Endothelial cell of umbilical vein (primary cell): Measurements from ENCODE around the gene CENATAC. TPM values are rescaled to one million over a fixed set of nuclear protein-coding genes. Genes with fewer than 3 reads are reported as not detected.
A peak's percentile ranks its signal among the peaks of the same experiment; 100 is the strongest.

ENCODE experiments used
- BruUV-seq: library from RNA; stranded (reverse); fragments of 400-500 nt; replicated peaks from 2 replicates; lab custom pipeline; 2021; lab: Mats Ljungman, UMichigan
- CTCF ChIA-PET: fragments of 300-600, 350-600 bp; sonication (Branson Sonifier 250); formaldehyde crosslinking; loops from one replicate; lab custom pipeline; 2021; ENCODE audit warnings: antibody characterized with exemption, inconsistent platforms; lab: Charles Lee
- POLR2A ChIA-PET: fragments of 300-600, 350-600 bp; sonication (Branson Sonifier 250); formaldehyde crosslinking; loops from one replicate; lab custom pipeline; 2021; ENCODE audit warnings: antibody characterized with exemption, inconsistent platforms; lab: Charles Lee
- DNase-seq: peaks from one replicate; pipeline ENCODE4 v3.0.0-alpha.2; 2011; ENCODE audit warnings: low read depth, low spot score
- FAIRE-seq: peaks from 2 replicates; lab custom pipeline; 2011; peaks lifted over from hg19 to GRCh38; lab: Jason Lieb, UNC
- H2AFZ ChIP-seq: 2 replicates; pipeline ENCODE4 v1.6.0; 2012; ENCODE audit warnings: low read depth, low read length, control low read depth, inconsistent platforms
- H3K27ac ChIP-seq: 2 replicates; pipeline ENCODE4 v1.5.1; 2011; ENCODE audit warnings: low read depth, mild to moderate bottlenecking, control low read depth, low read length, moderate library complexity; ENCODE audit not compliant: insufficient read depth
- H3K27me3 ChIP-seq, 2 experiments: 2 replicates each; pipeline versions ENCODE4 v1.6.0 to v1.6.1; 2011; ENCODE audit warnings: low read length in 2 of 2, mixed read lengths in 1 of 2; ENCODE audit not compliant: control insufficient read depth in 2 of 2, insufficient read depth in 2 of 2
- H3K36me3 ChIP-seq, 2 experiments: 2 replicates in 1 of 2; 3 replicates in 1 of 2; pipeline ENCODE4 v1.5.1; 2011; ENCODE audit warnings: low read length in 2 of 2, mild to moderate bottlenecking in 1 of 2, moderate library complexity in 1 of 2; ENCODE audit not compliant: control insufficient read depth in 2 of 2, insufficient read depth in 2 of 2; ENCODE audit errors: extremely low read depth in 1 of 2
- H3K4me1 ChIP-seq: 3 replicates; pipeline ENCODE4 v1.5.1; 2011; ENCODE audit warnings: mild to moderate bottlenecking, low read length; ENCODE audit not compliant: control insufficient read depth, insufficient read depth; ENCODE audit errors: extremely low read depth
- H3K4me2 ChIP-seq: 2 replicates; pipeline ENCODE4 v1.6.1; 2011; ENCODE audit warnings: low read length, control low read depth, mixed read lengths; ENCODE audit not compliant: insufficient read depth
- H3K4me3 ChIP-seq, 3 experiments: fragments of 200-600 bp in 1 of 3; sonication (generic), shearing (Covaris generic) in 1 of 3; replicated peaks in 1 of 3; 2 replicates each; pipeline ENCODE4 v1.5.1; 2011 to 2016; ENCODE audit warnings: control low read depth in 3 of 3, low read length in 3 of 3, mild to moderate bottlenecking in 2 of 3, inconsistent platforms in 1 of 3, low read depth in 1 of 3, moderate library complexity in 1 of 3; ENCODE audit not compliant: insufficient read depth in 1 of 3
- H3K79me2 ChIP-seq: 2 replicates; pipeline ENCODE4 v1.6.0; 2012; ENCODE audit warnings: low read length, inconsistent platforms; ENCODE audit not compliant: control insufficient read depth, insufficient read depth
- H3K9ac ChIP-seq: replicated peaks from 2 replicates; pipeline ENCODE3; 2011; ENCODE audit warnings: low read length, control low read depth; ENCODE audit not compliant: insufficient read depth; ENCODE audit errors: extremely low read depth
- H3K9me1 ChIP-seq: replicated peaks from 3 replicates; pipeline ENCODE4 v1.6.0; 2011; ENCODE audit warnings: mild to moderate bottlenecking, low read length; ENCODE audit not compliant: control insufficient read depth, insufficient read depth; ENCODE audit errors: extremely low read depth
- H3K9me3 ChIP-seq: replicated peaks from 2 replicates; pipeline ENCODE4 v1.5.1; 2012; ENCODE audit warnings: low read length, inconsistent platforms; ENCODE audit not compliant: control insufficient read depth, insufficient read depth
- H4K20me1 ChIP-seq: replicated peaks from 2 replicates; pipeline ENCODE3; 2011; ENCODE audit warnings: mild to moderate bottlenecking, low read length; ENCODE audit not compliant: control insufficient read depth, insufficient read depth; ENCODE audit errors: extremely low read depth
- CTCF ChIP-seq, 2 donors: IDR thresholded peaks; 1 replicate in 1 of 2; 2 replicates in 1 of 2; pipeline ENCODE4 v1.5.1; 2011; ENCODE audit warnings: low read length in 2 of 2, mild to moderate bottlenecking in 2 of 2, moderate library complexity in 2 of 2, control low read depth in 1 of 2, inconsistent platforms in 1 of 2, low read depth in 1 of 2; ENCODE audit not compliant: insufficient read depth in 1 of 2; ENCODE audit errors: extremely low read depth in 1 of 2
- FOS ChIP-seq: IDR thresholded peaks from 2 replicates; pipeline ENCODE4 v1.6.1; 2011; ENCODE audit warnings: mild to moderate bottlenecking, low read length, moderate library complexity, borderline replicate concordance; ENCODE audit not compliant: insufficient read depth
- MYC ChIP-seq: IDR thresholded peaks from one replicate; pipeline ENCODE4 v1.6.1; 2011; ENCODE audit warnings: mild to moderate bottlenecking, low read depth, low read length
- POLR2A ChIP-seq: IDR thresholded peaks from 2 replicates; pipeline ENCODE4 v1.6.1; 2012; ENCODE audit warnings: low read depth, mild to moderate bottlenecking, control low read depth, low read length
- POLR2AphosphoS5 ChIP-seq: IDR thresholded peaks from 2 replicates; pipeline ENCODE4 v1.6.1; 2012; ENCODE audit warnings: low read depth, mild to moderate bottlenecking, control low read depth, low read length, moderate library complexity; ENCODE audit not compliant: insufficient read depth
- dilution Hi-C: fragments of 300-500 bp; cut with MboI; formaldehyde crosslinking; loops from one replicate; pipeline ENCODE4 v1.15.0; 2019; ENCODE audit warnings: low sequenced_read_pairs; ENCODE audit not compliant: extremely low pct_ligation_motif_present
- intact Hi-C: fragments of 100-400 bp; cut with micrococcal nuclease; formaldehyde crosslinking; loops from one replicate; pipeline ENCODE4 v1.10.0; 2022
- polyA plus RNA-seq, 4 experiments: library from polyadenylated mRNA; depleted of rRNA in 3 of 4; stranded (reverse) in 3 of 4; unstranded in 1 of 4; fragments of >200 nt; gene quantifications; 2 replicates each; pipeline versions ENCODE4 v1.2.1 to v1.2.3, GENCODE V29; 2011 to 2012; ENCODE audit warnings: missing spikeins in 1 of 4
- total RNA-seq: library from RNA; stranded (reverse); gene quantifications from 2 replicates; pipeline ENCODE4 v1.2.3, GENCODE V29; 2021

CENATAC gene
- total and polyA plus RNA-seq, 2 donors (not counting 3 experiments of a cell fraction or from before 2014, with no cell fraction given), result 14.2 to 41.8 TPM

- BruUV-seq, result no TSS peak
- Histone ChIP-seq H3K79me2 (peaks cover 44% of the 10 kb centered on the region), H3K36me3 (peaks cover 19 to 23% of the 10 kb centered on the region in 2 experiments)
Measured at GRCh38 chr11:119018074-119018938, 20.4 kb downstream of the CENATAC start, which contains the start of the genes RPS25 and TRAPPC4. Gene RPS25 (minus strand): TSS chr11:119018343. CDS start chr11:119018284, 59 bp downstream. Gene TRAPPC4 (plus strand): TSS chr11:119018766. CDS start chr11:119018796, 30 bp downstream.

More at GRCh38 chr11:119018074-119018938, 20.4 kb downstream of the CENATAC start, which contains the start of the genes RPS25 and TRAPPC4:
- dilution Hi-C loops, result no loop called here
- no peaks in the 10 kb centered on the region for H4K20me1 ChIP-seq
- peak within 1 kb of the TSS; percentile 87 for H2AFZ ChIP-seq
- DNase-seq, result peak; percentile 97
- FAIRE-seq, result peak; percentile 99
- ChIA-PET POLR2A (interaction anchor here (0.5 to 1.2 kb wide), 2 partner anchors 21 to 28 kb away, joined by 4 to 6 read pairs; partner anchors contain the start of gene CENATAC), CTCF (interaction anchor here (1.2 to 3.1 kb wide), 4 partner anchors 13 to 329 kb away, joined by 3 to 11 read pairs (median 4); partner anchors contain the start of gene SLC37A4)
- no peaks in the 10 kb centered on the region for H3K9me1 ChIP-seq
- no peaks in the 10 kb centered on the region for H3K27me3 ChIP-seq
- peak within 1 kb of the TSS; percentile 85 for H3K9ac ChIP-seq
- no peak for TF ChIP-seq CTCF (IDR thresholded peaks at IDR 0.05; ENCODE audit: extremely low read depth in 1 of 2, insufficient read depth in 1 of 2, low read depth in 1 of 2, low read length in 2 of 2)
- peak; percentile 92 for TF ChIP-seq POLR2A
- TF ChIP-seq POLR2AphosphoS5, result peak; percentile 90
- TF ChIP-seq FOS, result no peak
- peak; percentile 5 for TF ChIP-seq MYC
- intact Hi-C loops, result loop anchor here (1.0 to 5.0 kb wide), 6 partner anchors 12 to 303 kb away; partner anchors contain the start of genes BCL9L, CENATAC, HYOU1 and SLC37A4
- H3K4me2 ChIP-seq, result peak within 1 kb of the TSS; percentile 81
- H3K4me3 ChIP-seq, result peak within 1 kb of the TSS; percentile 79 to 98 (median 95)
- no peaks in the 10 kb centered on the region for H3K9me3 ChIP-seq
- H3K4me1 ChIP-seq, result peaks cover 18% of the 10 kb centered on the region
- H3K27ac ChIP-seq, result peak within 1 kb of the TSS; percentile 60
